Measurements from ENCODE around the gene PRADC1.
"Not testable (repeated sequence)": the region's sequence is repeated elsewhere in the genome, so short reads cannot be mapped to it uniquely, and the experiment has no call there.

PRADC1 gene

DNA sequence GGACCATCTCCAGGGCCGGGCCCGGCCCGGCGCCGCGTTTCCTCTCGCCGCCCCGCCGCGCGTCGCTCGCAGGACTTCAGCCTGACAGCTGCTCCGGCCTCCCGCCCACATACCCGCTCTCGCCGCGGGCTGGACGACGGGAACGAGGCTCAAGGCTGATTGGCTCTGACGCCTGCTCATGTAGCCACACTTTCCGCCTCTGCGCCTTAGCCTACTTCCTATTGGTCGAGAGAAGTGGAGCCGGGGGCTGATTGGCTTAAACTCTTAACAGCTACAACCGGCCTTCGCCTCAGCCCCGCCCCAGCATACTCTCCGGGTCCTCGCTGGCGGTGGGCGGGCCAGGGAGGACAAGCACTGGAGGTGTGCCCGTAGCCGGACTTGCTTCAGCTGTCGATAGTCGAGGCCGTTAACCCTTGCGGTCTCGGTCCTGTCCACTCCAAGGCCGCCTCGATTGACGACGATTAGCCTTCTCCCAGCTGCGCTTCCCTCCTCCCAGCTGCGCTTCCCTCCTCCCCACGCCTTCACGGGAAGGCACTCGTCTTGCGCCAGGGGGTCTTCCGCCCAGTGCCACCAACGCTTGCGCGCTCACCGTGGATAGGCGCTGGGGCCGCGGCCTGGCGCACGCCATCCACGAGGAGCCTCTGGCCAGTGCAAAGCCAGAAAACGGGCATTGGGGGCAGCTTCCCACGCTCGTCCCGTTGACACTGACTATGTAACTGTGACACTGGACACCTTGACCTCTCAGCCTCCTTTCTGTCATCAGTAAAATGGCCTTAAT lies at the start of gene PRADC1:
TSS of gene PRADC1 (minus strand) at position 86 of the 778 bp plus-strand sequence. CDS start at position 7, 79 bp downstream.
- DNase-seq: peak; percentile 85

DNA sequence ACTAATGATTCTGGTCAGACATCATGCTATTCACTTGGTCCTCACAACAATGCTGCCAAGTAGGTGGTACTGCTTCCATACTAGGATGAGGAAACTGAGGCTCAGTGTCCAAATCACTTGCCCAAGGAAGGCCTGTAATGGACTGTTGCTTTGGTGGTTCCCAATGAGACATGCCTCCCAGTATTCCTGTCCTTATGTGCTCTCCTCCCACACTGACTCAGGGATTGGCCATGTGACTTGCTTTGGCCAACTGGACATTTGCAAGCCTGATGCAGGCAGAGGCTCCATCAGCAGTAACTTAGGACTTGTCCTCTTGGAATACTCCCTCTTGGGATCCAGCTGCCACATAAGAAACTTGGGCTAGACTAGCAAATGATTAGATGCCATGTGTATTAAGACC lies 48.2 kb upstream of the PRADC1 start:
- no peak for DNase-seq

DNA sequence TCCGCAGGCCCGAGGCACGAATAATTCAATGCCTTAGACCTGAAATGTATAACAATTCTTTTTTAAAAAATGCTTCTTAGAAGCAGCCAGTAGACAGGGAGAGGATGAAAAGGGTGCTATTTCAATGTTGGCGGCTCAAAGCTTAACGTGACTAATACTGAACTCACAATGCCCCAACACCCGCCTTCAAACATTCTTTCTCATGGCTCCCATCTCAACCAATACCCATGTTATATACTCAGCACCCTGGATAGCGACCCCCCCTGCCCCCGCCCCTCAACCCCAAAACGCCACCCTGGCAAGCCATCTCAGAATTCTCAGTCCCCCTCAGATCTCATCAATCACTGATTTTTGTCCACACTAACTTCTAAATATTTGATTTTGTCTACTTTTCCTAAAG lies 46.8 kb upstream of the PRADC1 start:
- no peak for DNase-seq

DNA sequence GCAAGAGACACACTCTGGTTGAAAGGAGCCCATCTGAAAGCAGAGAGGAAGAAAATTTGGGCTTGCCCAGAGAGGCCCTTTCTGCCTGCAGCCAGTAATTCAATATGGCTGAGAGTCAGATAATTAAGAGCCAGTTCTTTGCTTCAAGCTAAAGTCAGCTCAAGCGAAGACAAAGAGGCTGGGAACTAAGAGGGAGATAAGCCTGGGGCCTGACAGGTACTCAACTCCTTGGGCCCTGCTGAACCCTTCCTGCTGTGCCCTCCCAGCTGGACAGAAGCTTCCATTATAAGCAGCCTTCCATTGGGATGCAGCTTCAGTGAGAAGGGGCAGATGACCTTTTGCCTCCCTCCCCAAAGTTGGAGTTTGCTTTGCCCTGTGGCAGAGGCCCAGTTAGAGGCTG lies 39.2 kb upstream of the PRADC1 start:
- DNase-seq: no peak

DNA sequence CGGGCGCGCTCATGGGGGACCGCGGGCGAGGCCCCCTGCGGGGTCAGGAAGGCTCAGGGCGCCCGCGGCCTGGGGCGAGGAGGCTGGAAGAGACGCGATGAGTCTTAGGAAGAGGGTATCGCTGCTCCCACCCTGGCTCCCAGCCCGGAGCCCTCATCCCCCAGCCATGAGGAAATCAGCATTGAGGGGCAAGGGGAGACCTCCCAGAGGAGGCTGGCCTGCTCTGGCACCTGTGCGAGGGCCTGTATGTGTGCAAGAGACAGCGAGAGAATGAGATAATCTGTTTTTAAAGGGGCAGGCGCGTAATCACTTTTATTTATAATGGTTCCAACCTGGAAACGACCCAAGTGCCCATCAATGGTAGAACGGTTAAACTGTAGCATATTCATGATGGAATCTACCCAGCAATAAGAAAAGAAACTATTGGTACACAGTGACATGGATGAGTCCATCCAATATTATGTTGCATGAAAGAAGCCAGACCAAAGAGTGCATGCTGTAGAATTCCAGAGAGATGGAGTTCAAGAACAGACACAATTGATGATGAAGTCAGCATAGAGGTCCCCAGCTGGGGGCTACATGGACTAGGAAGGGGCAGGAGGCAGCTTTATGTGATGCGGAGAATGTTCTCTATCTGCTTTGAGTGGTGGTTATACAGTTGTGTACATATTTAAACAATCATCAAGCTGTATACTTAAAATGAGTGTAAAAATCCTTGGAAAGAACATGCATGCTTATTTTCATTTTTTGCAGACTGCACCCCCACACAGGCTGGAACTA lies 36.8 kb upstream of the PRADC1 start:
- no peak for DNase-seq

DNA sequence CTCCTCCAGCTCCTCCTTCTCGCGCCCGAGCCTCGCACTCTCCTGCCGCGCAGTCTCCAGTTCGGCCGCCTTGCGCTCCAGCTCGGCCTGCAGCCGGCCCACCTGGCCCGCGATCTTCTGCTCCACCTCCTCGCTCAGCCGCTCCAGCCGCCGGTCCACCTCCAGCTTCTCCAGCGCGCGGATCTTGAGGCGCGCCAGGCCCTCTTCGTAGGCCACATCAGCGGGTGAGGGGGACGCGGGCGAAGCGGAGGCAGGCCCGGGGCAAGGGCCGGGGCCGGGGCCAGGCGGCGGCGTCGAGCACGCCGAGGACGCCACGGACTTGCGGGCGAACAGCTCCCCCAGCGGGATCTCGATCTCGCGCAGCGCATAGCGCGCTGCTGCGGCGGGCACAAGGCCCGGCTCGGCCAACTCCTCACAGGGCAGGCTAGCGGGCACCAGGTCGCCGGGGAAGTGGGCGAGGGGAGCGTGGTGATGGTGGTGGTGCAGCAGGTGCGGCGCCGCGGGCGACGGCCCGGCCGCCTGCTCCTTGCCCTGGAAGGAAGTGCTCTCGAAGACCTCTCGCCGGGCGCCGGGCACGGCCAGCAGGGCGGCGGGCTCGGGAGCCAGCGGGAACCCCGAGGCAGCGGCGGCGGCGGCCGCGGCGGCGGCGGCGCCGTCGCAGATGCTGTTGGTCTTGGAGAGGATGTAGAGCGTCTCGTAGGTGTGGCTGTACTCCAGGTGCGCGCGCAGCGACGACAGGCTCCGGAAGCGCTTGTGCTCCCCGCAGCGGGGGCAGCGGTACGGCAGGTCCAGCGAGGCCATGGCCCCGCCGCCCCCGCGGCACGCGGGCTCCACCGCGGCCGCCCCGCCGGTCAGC lies 36.0 kb upstream of the PRADC1 start:
- DNase-seq: peak; percentile 63

DNA sequence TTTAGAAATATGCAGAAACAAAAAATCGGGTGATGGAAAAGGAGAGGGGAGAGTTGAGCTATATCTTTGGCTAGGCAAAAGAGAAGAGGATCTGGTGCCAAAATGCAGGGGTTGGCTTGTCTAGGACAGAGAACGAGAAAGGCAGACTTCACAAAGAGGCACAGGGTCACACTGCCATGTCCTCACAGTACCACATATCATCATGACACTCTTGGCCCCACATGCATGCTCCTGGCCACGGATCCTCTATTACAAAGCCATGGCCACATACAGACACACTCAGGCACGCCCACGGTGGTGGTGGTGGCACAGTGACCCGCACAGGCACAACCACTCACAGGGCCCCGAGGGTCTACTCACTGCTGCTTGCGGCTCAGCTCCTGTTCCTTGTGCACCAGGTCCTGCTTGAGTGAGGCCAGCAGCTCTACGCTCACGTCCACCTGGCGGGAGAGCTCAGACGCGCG lies 35.4 kb upstream of the PRADC1 start:
- no peak for DNase-seq

DNA sequence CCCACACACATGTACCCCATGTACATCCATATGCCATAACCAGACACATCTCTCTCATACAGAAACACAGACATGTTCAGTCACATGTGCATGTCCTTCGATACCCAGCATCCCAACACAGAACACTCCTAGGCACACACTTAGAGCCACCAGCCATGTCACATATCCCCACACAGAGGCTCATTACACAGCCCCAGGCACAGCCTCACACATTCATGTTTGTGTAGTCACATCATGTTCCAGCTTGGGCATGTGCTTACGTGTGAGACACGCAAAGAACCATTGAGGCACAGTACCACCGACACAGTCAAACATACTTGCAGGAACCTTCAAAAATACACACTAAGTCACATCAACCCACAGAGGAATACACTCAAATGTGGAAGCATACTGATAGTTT lies 34.0 kb upstream of the PRADC1 start:
- no peak for DNase-seq

DNA sequence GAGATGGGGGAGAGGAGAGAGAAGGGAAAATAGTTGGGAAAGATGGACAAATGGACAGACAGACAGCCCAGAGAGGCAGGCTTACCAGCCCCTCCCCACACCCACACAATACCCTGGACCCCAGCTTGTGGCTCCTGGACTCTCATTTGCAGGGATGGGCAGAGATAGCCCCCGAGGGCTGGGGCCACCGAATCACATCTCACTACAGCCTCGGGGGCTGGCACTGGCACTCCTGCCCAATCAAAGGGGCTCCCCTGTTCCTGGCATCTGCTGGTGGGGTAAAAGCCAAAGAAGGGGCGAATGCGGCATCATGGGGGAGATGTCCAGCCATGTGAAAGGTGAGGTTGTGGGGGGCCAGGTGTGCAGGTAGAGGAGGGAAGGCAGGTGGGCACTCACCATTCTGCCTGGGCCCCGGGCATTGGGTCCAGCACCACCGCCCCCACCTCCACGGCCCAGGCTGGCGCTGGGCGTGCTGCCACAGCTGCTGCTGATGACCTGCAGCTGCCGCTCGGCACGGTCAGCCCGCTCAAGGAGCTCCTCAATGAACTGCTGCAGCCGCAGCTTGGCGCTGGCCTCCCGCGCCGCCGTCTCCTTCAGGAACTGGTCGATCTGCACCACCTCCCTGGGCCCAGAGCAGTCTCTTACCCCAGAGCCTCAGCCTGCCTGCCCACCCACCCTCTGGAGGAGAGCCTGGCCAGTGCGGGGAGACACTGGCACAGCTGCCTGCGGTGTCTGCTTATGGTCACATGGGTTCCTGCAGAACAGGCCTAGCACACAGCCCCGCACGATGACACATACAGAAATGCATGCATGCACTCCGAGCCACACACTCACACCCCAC lies 33.2 kb upstream of the PRADC1 start:
- no peak for DNase-seq

DNA sequence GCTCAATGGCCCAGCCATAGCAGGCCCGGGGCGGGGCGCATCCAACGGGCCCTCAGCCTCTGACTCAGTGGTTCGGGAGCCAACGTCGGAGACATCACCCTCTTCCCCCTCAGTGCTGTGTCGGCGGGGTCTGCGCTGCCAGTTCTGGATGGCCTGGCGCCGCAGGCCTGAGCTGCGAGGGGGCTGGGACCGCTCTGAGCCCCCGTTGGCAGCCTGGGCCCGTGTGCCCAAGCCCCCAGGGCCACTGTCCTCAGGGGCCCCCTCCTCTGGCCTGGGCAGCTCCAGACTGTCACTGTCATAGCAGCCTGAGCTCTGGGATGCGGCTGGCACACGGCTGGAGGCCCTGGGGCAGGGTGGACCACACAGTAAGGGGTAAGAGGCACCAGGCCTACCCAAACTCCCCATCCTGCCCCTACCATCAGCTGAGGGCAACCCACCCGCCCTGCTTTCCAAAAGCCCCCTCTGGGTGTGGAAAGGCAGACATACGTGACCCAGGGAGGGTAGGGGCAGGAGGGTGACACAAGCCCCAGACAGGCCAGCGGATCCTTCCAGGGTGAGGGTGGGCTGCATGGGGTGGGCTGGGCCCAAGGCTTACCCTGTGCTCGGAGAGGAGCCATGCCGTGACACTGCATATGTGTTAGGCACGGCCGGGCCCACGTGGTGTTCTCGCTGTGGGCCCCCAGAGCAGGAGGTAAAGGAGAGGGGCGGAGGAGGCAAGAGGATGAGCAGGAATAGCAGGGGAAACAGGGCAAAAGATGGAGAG lies 32.4 kb upstream of the PRADC1 start:
- no peak for DNase-seq

DNA sequence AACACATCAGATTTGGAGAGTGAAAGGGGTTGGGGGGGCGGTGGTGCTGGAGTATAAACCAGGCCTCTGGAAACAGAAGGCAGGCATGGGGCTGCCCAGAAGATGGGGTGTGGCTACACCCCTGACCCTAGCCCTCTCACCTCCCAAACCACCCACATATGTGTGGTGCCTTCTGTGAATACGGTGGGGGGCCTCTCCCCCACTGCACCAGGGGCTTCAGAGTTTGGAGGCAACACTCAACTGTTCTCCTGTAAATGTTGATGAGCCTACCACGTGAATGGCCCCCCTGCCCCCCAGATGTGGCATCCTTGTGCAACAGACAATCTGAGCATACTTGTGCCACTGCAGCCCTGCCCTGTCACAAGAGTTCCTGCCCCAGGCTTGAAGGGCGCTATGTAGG lies 31.7 kb upstream of the PRADC1 start:
- no peak for DNase-seq

DNA sequence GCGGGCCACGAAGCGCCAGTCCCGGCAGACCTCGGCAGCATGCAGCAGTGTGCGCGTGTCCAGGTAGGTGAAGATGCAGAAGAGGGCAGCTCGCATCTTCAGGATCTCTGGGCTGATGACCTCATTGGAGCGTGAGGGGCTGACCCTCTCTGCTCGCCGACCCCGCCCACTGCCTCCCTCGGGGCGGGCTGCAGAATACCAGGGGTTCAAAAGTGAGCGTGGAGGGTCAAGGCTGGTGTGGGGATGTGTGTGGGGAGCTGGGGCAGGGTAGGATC lies 31.2 kb upstream of the PRADC1 start:
- no peak for DNase-seq

DNA sequence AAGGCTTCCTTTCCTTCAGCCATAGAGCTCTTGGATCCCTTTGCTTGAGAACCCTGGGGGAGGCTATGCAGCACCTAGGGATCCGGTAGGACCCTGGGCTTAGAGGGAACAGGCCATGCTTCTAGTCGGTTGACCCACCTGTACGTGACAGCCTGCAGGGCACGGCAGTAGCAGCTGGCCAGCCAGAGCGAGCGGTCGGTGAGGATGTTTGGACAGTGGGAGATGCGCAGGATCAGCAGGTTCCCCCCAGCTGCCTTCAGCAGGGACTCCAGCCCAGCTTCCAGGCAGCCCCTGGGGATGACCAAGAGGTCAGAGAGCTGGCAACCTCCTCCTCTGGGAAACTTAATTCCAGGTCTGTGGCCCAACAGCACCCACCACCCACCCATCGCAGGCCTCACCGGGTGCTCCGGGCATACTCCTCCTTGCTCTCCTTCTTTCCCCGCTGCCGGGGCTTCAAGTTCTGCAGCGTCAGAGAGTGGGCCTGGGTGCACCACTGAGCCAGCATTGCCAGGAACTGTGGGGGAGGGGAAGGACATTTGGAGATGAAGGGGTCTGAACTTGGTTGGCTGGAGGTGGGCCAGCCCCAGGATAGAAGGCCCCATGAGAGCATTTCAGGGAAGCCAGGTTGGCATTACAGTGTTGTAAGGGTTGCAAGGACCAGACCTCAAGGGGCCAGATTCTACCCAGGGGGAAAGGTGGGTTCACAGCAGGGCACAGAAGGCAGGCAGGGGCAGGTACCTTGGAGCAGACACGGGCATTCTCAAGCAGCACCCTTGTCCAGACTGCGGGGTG lies 30.7 kb upstream of the PRADC1 start:
- DNase-seq: no peak

DNA sequence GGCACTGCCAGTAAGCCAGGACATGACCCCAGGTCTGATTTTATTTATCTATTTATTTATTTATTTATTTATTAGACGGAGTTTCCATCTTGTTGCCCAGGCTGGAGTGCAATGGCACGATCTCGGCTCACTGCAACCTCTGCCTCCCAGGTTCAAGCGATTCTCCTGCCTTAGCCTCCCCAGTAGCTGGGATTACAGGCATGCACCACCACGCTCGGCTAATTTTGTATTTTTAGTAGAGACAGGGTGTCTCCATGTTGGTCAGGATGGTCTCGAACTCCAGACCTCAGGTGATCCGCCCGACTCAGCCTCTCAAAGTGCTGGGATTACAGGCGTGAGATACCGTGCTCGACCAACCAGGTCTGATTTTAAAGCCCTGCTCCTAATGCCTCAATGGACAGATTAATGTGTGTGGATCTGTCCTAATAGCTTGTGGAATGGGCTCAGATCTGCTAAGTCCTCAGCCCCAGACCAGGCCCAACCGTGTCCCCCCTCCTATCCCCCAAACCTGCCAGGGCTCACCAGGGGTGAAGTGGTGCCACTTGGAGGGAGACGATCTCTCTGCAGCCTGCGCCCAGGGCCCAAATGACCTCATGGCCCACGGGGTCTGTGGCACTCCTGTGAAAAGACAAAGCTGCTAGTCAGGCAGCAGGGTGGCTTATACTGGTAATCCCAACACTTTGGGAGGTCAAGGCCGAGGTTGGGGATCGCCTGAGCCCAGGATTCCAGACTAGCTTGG lies 29.8 kb upstream of the PRADC1 start:
- DNase-seq: not testable (repeated sequence)

DNA sequence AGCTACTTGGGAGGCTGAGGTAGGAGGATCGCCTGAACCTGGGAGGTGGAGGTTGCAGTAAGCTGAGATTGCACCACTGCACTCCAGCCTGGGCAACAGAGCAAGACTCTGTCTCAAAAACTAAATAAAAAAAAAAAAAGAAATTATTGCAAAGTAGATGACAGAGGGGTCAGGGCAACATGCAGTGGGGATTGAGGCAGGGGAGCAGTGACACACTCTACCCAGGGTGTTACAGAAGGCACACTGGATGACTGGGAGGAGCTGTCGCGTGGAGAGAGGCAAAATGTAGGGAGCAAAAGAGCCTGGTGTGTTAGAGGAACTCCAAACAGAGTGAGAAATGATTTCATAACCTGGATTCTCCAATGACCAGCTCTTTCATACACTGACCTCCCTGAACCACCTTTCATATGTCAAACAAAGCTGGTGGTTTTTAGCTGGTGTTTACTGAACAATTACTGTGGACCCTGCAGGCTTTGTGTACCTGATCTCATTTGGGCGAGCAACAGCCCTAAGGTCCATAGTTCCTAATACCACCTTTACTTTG lies 29.1 kb upstream of the PRADC1 start:
- DNase-seq: no peak

DNA sequence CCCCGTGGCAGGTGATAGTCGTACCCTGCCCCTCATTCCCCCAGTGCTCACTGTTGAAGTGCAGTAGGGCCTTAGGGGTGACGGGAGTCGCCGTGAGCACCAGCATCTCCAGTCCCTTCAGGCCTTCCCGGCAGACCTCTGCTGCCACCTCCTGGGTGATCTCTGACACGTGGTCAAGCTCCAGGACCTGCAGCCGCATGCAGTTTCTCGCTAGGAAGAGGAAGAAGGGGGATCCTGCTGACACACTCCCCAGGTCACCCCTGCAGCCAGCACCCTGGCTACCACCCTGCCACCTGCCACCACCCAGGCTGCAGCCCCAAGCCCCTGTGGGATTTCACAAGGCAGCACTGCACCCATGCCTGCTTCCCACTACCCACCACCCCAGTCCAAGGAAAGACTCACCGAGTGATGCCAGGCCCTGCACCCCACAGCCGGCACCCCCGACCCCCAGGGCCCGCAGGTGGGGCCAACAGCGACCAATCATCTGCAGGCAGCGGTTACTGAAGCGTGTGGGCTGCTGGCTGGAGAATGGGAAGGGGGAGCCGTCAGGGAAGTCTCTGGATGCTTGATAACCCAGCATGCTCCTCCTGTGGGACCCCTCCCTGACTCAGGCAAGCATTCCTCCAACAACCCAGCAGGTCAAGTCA lies 27.4 kb upstream of the PRADC1 start:
- DNase-seq: no peak

DNA sequence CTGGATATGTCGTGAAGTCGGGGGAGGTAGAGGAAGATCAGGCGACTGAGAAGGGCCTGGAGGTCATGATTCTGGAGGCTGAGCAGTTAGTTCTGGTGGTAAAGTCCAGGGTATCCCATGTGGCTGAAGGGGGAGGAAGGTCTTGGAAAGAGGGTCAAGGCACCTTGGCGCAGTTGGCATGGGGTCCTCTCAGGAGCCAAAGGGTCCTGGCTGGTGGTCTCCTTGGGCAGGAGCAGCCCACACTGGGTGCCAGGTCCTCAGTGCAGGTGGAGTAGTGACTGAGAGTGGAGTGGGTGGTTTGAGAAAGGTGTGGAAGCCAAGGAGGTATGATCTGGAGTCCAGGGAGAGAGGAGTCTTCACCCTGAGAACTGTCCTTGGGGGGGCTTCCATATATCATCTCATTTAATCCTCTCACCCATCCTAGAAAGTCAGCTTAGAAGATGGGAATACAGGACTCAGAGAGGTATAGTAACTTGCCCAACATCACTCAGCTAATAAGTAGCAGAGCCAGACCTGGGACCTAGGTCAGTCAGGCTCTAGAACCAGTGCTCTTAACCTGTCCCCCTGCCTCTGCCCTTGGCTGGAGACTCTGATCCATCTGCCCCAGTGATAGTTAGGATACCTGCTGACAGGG lies 26.8 kb upstream of the PRADC1 start:
- no peak for DNase-seq

DNA sequence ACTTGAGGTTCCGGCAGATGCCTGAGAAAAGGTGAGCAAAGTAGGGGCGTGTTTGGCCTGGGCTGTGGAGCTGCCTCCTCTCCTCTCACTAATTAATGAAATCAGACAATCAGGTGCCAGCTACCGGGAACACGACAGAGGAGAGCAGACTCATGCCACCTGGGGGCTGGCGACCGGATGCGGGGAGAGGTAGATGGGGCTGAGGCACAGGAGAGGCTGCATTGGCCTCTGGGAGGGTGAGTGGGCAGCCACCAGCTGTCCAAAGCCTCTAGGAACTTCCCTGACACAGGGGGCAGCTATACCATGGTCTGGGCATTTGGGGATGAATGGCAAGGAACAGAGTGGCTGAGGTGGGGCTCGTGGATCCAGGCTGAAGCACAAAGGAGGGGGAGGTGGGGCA lies 26.2 kb upstream of the PRADC1 start:
- no peak for DNase-seq

DNA sequence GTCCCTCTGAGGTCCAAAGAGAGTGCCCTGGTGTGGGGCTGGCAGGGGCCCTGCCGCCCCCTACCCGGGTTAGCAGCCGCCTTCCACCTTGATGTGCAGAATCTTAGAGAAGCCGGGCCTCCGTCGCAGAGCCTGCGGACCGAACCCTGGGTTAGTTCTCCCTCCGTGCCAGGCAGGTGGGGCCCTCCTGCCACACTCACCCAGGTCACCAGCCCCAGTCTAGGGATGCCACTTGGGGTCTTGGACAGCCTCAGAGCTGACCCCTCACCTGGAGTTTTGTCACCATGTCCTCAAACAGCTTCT lies 25.8 kb upstream of the PRADC1 start:
- no peak for DNase-seq
